ENCODE measurements around the gene LRRC36. TPM values are rescaled to one million over a fixed set of nuclear protein-coding genes. Genes with fewer than 3 reads are reported as not detected.
"Not testable (repeated sequence)": the region's sequence is repeated elsewhere in the genome, so short reads cannot be mapped to it uniquely, and the experiment has no call there.

Gene LRRC36
- polyA plus RNA-seq, 4 donors: 2.4 to 10.5 (median 4.7) TPM

GRCh38 chr16:67341250-67341649 lies 14.6 kb downstream of the LRRC36 start:
- DNase-seq (ENCODE audit: low read depth in 4 of 4, low spot score in 2 of 4): no peak

- DNase-seq (ENCODE audit: low read depth in 4 of 4, low spot score in 2 of 4): no peak
These were observed 16.0 kb downstream of the LRRC36 start for GRCh38 chr16:67342616-67343015.

GRCh38 chr16:67345401-67345800 lies 18.8 kb downstream of the LRRC36 start:
- no peak for DNase-seq (ENCODE audit: low read depth in 4 of 4, low spot score in 2 of 4)

GRCh38 chr16:67346341-67346740 lies 19.7 kb downstream of the LRRC36 start:
- DNase-seq (ENCODE audit: low read depth in 4 of 4, low spot score in 2 of 4): no peak

- no peak for DNase-seq (ENCODE audit: low read depth in 4 of 4, low spot score in 2 of 4)
These were observed 22.6 kb downstream of the LRRC36 start for GRCh38 chr16:67349172-67349571.

GRCh38 chr16:67350324-67350723 lies 23.7 kb downstream of the LRRC36 start:
- no peak for DNase-seq (ENCODE audit: low read depth in 4 of 4, low spot score in 2 of 4)

GRCh38 chr16:67352463-67352862 lies 25.8 kb downstream of the LRRC36 start:
- DNase-seq (ENCODE audit: low read depth in 4 of 4, low spot score in 2 of 4): not testable (repeated sequence)

GRCh38 chr16:67356396-67356795 lies 29.8 kb downstream of the LRRC36 start:
- DNase-seq (ENCODE audit: low read depth in 4 of 4, low spot score in 2 of 4): peak; percentile 30 to 66 (median 62)

- no peak for DNase-seq (ENCODE audit: low read depth in 4 of 4, low spot score in 2 of 4)
These were observed 30.9 kb downstream of the LRRC36 start for GRCh38 chr16:67357561-67357960.

- DNase-seq (ENCODE audit: low read depth in 4 of 4, low spot score in 2 of 4): not testable (repeated sequence)
These were observed 33.1 kb downstream of the LRRC36 start for GRCh38 chr16:67359540-67360269.

- DNase-seq (ENCODE audit: low read depth in 4 of 4, low spot score in 2 of 4): no peak
These were observed 34.4 kb downstream of the LRRC36 start for GRCh38 chr16:67361038-67361437.

- no peak for DNase-seq (ENCODE audit: low read depth in 4 of 4, low spot score in 2 of 4)
These were observed 38.1 kb downstream of the LRRC36 start for GRCh38 chr16:67364600-67365235.

- no peak for DNase-seq (ENCODE audit: low read depth in 4 of 4, low spot score in 2 of 4)
These were observed 44.0 kb downstream of the LRRC36 start for GRCh38 chr16:67370661-67371060.

GRCh38 chr16:67372664-67373063 lies 46.0 kb downstream of the LRRC36 start:
- no peak for DNase-seq (ENCODE audit: low read depth in 4 of 4, low spot score in 2 of 4)

- DNase-seq (ENCODE audit: low read depth in 4 of 4, low spot score in 2 of 4): not testable (repeated sequence)
These were observed 49.4 kb downstream of the LRRC36 start for GRCh38 chr16:67376012-67376411.

- no peak for DNase-seq (ENCODE audit: low read depth in 4 of 4, low spot score in 2 of 4)
These were observed 52.0 kb downstream of the LRRC36 start for GRCh38 chr16:67378642-67379041.

- DNase-seq (ENCODE audit: low read depth in 4 of 4, low spot score in 2 of 4): no peak
These were observed 56.7 kb downstream of the LRRC36 start for GRCh38 chr16:67383284-67383683.

GRCh38 chr16:67384778-67385510 lies 58.3 kb downstream of the LRRC36 start:
- no peak for DNase-seq (ENCODE audit: low read depth in 4 of 4, low spot score in 2 of 4)

GRCh38 chr16:67386861-67387455 lies 60.3 kb downstream of the LRRC36 start:
- DNase-seq (ENCODE audit: low read depth in 4 of 4, low spot score in 2 of 4): no peak

GRCh38 chr16:67387479-67388079 lies 61.0 kb downstream of the LRRC36 start:
- no peak for DNase-seq (ENCODE audit: low read depth in 4 of 4, low spot score in 2 of 4)

- no peak for DNase-seq (ENCODE audit: low read depth in 4 of 4, low spot score in 2 of 4)
These were observed 61.6 kb downstream of the LRRC36 start for GRCh38 chr16:67388191-67388590.

All from left renal cortex interstitium (tissue), 4 donors.